Measurements from ENCODE around the gene THSD8.
A peak's percentile ranks its signal among the peaks of the same experiment; 100 is the strongest.

THSD8 gene

DNA sequence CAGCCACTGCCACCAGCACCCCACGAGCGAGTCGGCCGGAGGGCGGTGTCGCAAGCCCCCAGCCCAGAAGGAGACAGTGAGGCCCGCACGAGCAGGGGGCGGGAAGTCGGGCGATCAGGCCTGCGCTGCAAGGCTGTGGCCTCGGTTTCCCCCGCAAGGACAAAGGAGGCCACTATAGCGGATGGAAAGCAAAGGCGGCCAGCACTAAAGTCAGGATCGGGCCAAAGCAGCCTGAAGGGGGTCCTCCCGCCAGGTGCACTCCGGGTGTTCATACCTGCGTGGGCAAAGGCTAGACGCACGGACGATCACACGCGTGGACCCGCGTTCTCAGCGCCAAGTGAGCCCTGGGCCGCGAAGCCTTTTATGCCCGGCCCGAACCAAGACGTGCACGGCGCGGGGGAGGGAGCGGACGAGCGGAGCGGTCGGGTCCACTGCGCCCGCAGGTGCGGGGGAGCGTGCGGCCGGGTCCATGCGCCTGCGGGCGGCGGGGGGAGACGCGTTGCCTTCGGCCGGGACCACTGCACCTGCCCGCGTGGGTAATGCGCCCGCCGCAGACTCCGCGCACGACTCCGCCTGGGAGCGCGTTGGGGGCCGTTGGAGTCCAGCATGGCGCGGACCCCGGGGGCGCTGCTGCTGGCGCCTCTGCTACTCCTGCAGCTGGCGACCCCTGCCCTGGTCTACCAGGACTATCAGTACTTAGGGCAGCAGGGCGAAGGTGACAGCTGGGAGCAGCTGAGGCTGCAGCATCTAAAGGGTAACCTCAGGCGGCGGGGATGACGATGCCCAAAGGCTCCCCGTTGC lies at the start of gene THSD8, which contains the start of gene PRDX2:
THSD8 (plus strand) TSS at position 604 of the 801 bp plus-strand sequence; CDS start at position 607, 3 bp downstream.
PRDX2 (minus strand) TSS at position 335 of the 801 bp plus-strand sequence. CDS start 539 bp downstream, outside the sequence.
- peak; percentile 73 for DNase-seq

DNA sequence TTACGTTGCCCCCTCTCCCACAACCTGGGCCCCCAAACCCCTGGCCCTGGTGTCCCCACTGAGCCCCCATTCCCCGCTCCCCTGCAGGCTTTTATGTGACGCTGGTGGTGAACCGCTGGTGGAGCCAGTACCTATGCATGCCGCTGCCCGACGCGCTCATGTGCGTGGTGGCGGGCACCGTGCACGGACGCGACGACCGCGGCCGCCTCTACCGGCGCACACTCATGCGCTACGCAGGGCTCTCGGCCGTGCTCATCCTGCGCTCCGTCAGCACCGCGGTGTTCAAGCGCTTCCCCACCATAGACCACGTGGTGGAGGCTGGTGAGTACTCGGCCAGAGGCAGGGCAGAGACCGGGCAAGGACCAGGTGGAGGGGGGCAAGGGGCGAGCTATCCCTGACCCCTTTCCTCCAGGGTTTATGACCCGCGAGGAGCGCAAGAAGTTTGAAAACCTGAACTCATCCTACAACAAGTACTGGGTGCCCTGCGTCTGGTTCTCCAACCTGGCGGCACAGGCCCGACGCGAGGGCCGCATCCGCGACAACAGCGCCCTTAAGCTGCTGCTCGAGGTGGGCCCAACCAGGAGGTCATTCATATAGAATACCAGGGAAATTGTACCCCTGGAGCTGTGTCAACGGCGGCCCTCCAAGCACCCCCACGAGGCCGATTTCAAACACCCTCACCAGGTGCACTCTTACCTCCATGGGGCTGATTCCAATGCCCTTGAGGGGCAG lies 47.2 kb upstream of the THSD8 start:
- DNase-seq = no peak

DNA sequence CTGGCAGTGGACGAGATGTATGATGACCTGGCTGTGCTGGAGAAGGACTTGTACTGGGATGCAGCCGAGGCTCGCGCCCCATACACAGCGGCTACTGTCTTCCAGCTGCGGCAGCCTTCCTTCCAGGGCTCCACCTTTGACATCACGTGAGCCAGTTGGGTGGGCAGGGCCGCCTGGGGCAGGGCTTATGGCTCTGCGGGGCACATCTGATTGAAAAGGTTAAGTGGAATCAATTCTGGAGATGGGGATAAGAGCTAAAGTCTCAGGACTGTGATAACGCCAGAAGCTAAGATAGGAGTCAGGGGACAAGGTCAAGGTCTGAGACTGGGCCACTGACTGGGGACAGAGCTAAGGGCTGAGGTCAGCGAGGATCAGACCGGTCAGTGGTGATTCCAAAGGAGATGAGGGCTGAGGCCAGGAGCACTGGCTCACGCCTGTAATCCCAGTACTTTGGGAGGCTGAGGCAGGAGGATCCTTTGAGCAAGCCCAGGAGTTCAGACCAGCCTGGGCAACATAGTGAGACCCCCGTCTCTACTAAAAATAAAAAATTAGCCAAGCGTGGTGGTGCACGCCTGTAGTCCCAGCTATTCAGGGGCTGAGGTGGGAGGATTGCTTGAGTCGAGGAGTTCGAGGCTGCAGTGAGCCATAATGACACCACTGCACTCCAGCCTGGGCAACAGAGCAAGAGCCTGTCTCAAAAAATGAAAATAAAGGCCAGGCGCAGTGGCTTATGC lies 45.6 kb upstream of the THSD8 start:
- DNase-seq = no peak

DNA sequence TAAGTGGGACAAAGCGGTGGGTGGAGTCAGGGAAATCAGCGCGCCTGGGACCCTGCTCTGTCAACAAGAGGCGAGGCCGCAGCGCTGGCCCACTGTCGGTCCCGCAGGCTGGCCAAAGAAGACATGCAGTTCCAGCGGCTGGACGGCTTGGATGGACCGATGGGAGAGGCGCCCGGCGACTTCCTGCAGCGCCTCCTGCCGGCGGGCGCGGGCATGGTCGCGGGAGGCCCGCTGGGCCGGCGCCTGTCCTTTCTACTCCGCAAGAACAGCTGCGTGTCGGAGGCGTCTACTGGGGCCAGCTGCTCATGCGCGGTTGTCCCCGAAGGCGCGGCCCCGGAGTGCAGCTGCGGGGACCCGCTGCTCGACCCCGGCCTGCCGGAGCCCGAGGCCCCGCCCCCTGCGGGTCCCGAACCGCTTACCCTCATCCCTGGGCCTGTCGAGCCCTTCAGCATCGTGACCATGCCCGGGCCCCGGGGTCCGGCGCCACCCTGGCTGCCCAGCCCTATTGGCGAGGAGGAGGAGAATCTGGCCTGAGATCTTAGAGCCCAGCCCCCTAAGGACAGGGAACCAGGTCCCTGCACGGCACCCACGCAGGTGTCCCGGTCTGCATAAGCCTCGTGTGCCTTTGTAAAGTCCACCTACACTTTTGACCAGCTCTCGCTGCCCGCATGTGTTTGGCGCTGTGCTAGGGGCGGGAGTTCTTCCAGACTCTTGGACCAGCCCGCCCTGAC lies 44.2 kb upstream of the THSD8 start:
- peak; percentile 54 for DNase-seq

- no peak for DNase-seq
These were observed 42.2 kb upstream of the THSD8 start for GRCh38 chr19:12759686-12760085.

DNA sequence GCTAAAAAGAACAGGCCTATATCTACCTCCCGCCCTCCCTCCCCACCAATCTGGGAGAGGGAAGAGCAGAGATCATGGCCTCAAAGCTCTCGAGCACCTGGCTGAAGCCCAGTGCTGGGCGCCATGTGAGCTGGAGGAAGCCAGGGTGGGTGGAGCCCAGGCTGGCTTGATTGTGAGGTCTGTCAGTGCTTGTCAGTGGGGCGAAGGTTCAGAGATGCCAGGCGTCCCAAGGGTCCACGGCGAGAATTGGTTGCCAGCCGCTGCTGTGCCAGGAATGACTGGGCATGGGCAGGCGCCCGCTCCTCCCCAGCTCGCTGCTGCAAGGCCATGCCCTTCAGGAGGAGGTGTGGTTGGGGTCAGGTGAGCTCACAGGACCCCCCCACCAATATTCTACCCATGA lies 38.8 kb upstream of the THSD8 start:
- DNase-seq = no peak

DNA sequence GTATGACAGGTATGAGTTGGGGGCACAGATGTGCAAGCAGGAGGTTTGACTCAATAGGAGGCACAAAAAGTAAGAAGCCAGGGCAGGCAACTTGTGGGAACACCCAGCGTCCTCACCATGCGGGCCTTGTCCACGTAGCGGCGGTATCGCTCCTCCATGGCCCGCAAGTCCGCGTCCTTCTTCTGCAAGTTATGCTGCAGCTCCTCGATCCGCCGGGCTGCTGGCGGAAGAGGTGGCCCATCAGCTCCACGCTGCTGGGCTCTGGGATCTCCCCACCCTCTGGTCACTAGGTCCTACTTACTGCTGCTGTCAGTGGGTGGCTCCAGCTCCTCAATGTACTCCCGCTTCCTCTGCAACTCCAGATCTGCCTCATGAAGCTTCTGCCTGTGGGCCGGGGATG lies 37.2 kb upstream of the THSD8 start:
- no peak for DNase-seq

DNA sequence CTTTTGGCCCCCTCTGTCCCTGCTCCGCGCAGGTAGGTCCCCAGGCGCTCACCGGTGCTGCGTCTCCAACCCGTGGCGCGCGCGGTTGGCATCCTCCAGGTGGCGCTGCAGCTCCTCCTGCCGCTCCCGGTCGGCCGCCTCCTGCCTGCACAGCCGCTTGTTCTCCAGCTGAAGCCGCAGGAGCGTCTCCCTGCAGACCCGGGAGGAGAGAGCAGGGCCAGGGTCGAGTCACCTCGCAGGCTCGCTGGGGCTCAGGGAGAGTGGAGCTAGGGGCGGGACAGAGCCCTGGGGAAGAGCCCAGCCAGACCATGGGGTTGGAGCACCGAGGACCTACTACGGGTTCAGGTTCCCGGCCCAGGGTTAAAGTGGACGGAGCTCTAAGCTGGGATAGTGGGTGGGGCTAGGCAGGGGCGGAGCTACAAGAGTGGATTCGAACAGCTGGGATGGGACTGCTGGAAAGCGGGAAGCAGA lies 35.8 kb upstream of the THSD8 start:
- DNase-seq = no peak

DNA sequence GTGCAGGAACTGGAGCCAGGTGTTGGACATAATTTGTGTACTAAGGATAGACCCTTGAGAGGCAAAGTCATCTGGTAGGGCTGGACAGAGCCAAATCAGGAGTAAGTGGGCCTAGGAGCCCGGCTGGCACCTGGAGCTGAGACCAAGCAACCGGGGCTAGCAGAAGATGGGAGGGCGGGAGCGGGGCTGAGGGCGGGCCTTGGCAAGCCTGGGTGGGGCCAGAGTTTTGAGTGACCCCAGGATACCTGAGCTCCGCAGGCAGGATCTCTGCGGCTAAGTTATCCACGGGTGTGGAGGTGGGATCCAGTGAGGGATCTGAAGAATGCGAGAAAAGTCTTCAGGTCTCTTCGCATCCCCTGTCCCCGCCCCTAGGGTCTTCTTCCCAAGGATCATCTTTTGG lies 34.7 kb upstream of the THSD8 start:
- DNase-seq = no peak

DNA sequence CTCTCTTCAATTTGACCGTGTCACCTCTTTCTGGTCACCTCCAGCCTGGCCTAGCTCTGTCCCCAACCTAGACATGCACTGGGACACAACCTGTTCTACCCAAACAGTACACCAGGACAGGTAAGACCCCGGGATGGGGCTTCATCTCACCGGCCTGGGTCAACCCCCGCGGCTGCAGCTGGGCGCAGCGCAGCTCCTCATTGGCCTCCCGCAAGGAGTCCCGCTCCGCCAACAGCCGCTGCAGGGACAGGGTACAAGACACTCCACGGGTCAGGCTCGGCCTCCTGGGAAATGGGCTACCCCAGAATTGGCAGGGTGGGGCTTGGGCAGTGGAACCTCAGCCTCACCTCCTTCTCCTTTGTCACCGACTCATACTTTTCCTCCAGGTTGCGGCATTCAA lies 34.2 kb upstream of the THSD8 start:
- no peak for DNase-seq

DNA sequence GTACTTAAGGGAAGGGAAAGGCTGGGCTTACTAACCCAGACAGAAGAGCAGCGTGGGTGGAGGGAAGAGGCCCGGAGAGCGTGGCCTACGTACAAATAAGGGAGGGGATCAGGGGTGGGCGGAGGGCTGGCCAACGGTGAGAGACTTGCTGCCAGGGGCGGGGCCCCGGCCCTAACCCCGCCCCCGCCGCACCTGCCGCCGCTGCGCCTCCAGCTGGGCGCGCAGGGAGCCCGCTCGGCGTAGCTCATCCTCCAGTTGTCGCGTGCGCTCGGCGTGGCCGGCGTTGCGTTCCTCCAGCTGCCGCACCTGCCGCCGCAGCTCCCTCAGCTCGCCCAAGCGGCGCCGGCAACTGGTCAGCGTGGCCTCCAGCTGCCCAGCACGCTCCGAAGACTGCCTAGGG lies 32.2 kb upstream of the THSD8 start:
- DNase-seq = no peak

DNA sequence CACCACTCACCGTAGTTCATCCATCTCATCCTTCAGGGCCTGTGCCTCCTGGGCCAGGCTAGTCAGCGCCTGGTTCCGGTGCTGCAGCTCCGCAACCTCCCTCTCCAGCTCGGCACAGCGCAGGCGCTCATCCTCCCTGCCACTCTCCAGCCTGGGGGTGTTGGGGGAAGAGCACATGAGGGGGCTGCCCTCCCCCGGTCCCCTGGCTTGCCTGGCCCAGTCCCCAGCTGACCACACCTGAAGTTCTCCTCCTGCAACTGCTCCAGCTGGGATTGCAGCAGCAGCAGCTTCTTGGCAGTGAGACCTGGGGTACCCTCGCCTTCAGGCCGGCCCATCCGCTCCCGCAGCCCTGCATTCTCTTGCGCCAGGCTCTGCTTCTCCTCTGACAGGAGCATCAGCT lies 30.9 kb upstream of the THSD8 start:
- DNase-seq = no peak

DNA sequence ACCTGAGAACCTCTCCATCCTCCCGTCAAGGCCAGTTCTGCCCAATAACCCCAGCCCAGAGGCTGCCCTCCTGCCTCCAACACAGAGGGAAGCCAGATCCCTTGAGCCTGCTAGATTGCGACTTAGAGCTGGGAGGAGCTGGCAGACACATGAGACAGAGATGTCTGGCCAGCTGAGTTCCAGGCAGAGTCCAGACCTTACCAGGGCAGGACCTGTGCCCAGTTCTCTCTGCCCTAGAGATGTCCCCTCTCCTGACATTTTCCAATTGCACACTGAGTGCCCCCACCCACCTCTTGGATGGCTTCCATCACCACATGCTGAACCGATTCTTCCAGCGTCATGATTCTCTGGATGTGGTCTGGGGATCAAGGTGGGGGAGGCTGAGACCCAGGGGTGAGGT lies 29.5 kb upstream of the THSD8 start:
- DNase-seq = no peak

DNA sequence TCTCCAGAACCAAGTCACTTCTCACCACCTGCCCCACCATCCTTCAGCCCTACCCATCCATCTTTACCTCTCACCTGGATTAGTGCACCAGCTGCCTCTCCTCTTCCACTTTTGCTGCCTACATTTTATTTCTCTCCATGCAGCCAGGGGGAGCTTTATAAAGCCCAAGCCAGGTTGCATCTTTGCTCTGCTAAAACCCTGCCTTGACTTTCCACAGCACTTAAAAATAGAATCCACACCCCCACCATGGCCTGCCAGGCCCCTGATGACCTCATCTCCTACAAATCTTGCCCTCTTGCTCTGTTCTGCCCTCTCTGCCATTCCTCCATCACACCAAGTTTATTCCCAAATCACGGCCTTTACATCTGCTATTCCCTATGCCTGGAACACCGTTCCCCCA lies 28.3 kb upstream of the THSD8 start:
- peak; percentile 34 for DNase-seq

- DNase-seq = peak; percentile 74
These were observed 27.0 kb upstream of the THSD8 start, which contains the start of gene HOOK2 for GRCh38 chr19:12774588-12775555. TSS of gene HOOK2 (minus strand) at chr19:12775552. CDS start at chr19:12775449, 103 bp downstream.

DNA sequence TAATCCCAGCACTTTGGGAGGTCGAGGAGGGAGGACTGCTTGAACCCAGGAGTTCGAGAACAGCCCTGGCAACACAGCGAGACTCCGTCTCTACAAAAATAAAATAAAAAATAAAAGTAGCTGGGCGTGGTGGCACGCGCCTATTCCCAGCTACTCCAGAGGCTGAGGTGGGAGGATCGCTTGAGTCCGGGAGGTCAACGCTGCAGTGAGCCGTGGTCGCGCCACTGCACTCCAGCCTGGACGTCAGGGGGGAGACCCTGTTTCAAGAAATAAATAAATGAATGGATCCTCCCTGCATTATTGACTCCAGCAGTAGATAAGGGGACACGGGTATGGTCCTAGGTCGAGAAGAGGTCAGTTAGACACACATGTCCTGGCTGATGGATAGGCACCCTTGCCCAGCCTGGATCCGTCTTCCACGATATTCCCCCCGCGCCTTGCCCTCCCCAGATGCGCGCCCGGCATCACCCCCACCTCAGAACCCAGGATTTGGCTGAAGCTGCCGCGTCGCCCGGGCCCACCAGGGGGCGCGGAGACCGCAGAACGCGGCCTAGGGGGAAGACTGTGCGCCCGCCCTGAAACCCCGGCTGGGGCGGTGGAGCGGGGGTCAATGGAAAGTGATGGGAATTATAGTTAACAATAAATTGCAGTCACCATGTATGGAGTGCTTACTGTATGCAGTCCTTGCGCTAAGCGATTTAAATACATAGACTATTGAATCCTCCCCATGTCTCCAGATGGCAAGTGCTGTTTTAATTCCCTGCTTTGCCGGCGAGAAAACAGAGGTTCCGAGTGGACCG lies 24.5 kb upstream of the THSD8 start:
- DNase-seq = peak; percentile 81

GRCh38 chr19:12778017-12778904 lies 23.6 kb upstream of the THSD8 start:
- DNase-seq = peak; percentile 91

DNA sequence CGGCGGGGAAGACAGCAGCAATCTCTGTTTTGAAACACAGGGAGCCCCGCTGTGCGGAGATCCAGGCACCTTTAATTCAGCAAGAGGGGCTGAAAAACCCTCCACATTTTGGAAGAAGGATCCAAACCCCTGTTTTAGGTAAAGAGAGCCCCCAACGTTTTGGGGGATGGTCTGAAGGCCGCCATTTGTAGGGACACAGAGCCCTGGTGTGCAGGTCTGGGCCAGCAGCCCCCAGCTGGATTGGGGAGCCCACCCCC lies 23.0 kb upstream of the THSD8 start:
- DNase-seq = peak; percentile 66

GRCh38 chr19:12779162-12779993 lies 22.5 kb upstream of the THSD8 start:
- DNase-seq = peak; percentile 42

Data from NCI-H2171 treated with DMSO at 0.1 percent for 48 hours (cell line).